ENCODE data around the gene SMIM30. TPM values are rescaled to one million over a fixed set of nuclear protein-coding genes. Genes with fewer than 3 reads are reported as not detected.

The SMIM30 gene
- total and polyA plus RNA-seq, 2 of the 8 experiments (the other 6 are each of a cell fraction or from before 2014, with no cell fraction given) = 35.2 to 49.7 TPM

DNA sequence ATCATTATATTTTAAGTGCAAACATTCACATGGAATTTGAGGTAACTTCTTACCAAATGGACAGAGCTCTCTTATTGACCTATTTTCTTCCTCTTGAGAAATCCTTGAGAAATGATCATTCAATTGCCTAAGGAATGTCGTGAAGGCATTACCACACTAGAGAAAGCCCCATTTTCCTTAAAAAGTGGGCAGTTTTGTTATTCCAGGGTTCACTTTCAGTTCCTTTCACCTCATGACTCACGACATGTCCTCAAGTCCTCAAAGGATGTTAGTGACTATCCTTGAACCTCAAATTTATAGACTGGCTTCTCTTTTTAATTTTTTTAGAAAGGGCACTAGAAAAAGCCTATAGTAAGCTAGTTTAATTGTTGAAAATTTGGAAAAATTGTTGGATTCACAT lies 40.4 kb upstream of the SMIM30 start:
- H3K56ac ChIP-seq (replicated peaks; ENCODE audit: insufficient read length, low read depth, low read length) = no peak overlapping the region
- H4K5ac ChIP-seq (ENCODE audit: insufficient read length, low read depth, low read length) = no peak overlapping the region
- no peak overlapping the region for H3K4ac ChIP-seq (replicated peaks; ENCODE audit: insufficient read length, low read depth, low read length)
- no peak overlapping the region for H3K4me3 ChIP-seq (ENCODE audit: extremely low read depth in 1 of 4, insufficient read depth in 2 of 4, low read depth in 3 of 4, low read length in 4 of 4)
- H2BK15ac ChIP-seq (ENCODE audit: low read length) = no peak overlapping the region
- H4K20me1 ChIP-seq (replicated peaks in 1 of 2; ENCODE audit: control insufficient read depth in 1 of 2, insufficient read depth in 2 of 2, low read length in 2 of 2) = no peaks in the 10 kb centered on the region
- DNase-seq (ENCODE audit: low read depth in 1 of 2, low spot score in 2 of 2) = no peak
- no peak overlapping the region for H4K8ac ChIP-seq (ENCODE audit: extremely low read depth, insufficient read depth, low read length)
- no peak overlapping the region for H3K4me2 ChIP-seq (ENCODE audit: insufficient read depth in 1 of 2, low read depth in 2 of 2, low read length in 2 of 2)
- H2BK20ac ChIP-seq (ENCODE audit: low read length) = no peak overlapping the region
- H3K23ac ChIP-seq (ENCODE audit: insufficient read length) = no peak overlapping the region
- no peak for FAIRE-seq
- H3K4me1 ChIP-seq (replicated peaks in 1 of 4; ENCODE audit: control insufficient read depth in 3 of 4, insufficient read depth in 4 of 4, low read length in 3 of 4) = no peaks in the 10 kb centered on the region
- H2BK5ac ChIP-seq (ENCODE audit: low read depth, low read length) = no peak overlapping the region
- no peak overlapping the region for H4K91ac ChIP-seq (replicated peaks; ENCODE audit: insufficient read length, low read length)
- WGBS, 2 experiments (ENCODE audit: extremely low coverage in 1 of 2, insufficient coverage in 1 of 2, insufficient read length in 1 of 2, insufficient replicate concordance in 2 of 2, low coverage in 1 of 2, low lambda C conversion rate in 2 of 2, missing lambda C conversion rate in 1 of 2) = 85% methylated on average over 2 of the region's 2 CpGs; no CpG with 5 or more reads in 1 of the 2 experiments
- H3K9ac ChIP-seq (replicated peaks in 1 of 4; ENCODE audit: extremely low read depth in 1 of 4, low read depth in 3 of 4, low read length in 3 of 4) = no peak overlapping the region
- H3K23me2 ChIP-seq (ENCODE audit: low read depth, low read length) = no peaks in the 10 kb centered on the region
- H3K36me3 ChIP-seq (ENCODE audit: control insufficient read depth in 2 of 4, insufficient read depth in 4 of 4, low read length in 3 of 4) = no peaks in the 10 kb centered on the region
- no peaks in the 10 kb centered on the region for H3K9me3 ChIP-seq (ENCODE audit: insufficient read depth in 2 of 2, low read depth in 1 of 2, low read length in 1 of 2)
- TF ChIP-seq, protein P1, sequence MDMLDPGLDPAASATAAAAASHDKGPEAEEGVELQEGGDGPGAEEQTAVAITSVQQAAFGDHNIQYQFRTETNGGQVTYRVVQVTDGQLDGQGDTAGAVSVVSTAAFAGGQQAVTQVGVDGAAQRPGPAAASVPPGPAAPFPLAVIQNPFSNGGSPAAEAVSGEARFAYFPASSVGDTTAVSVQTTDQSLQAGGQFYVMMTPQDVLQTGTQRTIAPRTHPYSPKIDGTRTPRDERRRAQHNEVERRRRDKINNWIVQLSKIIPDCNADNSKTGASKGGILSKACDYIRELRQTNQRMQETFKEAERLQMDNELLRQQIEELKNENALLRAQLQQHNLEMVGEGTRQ (IDR thresholded peaks at IDR 0.05; ENCODE audit: low read length) = no peak
- TF ChIP-seq NANOG (IDR thresholded peaks at IDR 0.05; ENCODE audit: insufficient read depth, low read depth, low read length, poor library complexity, severe bottlenecking) = no peak
- TF ChIP-seq, protein P2, sequence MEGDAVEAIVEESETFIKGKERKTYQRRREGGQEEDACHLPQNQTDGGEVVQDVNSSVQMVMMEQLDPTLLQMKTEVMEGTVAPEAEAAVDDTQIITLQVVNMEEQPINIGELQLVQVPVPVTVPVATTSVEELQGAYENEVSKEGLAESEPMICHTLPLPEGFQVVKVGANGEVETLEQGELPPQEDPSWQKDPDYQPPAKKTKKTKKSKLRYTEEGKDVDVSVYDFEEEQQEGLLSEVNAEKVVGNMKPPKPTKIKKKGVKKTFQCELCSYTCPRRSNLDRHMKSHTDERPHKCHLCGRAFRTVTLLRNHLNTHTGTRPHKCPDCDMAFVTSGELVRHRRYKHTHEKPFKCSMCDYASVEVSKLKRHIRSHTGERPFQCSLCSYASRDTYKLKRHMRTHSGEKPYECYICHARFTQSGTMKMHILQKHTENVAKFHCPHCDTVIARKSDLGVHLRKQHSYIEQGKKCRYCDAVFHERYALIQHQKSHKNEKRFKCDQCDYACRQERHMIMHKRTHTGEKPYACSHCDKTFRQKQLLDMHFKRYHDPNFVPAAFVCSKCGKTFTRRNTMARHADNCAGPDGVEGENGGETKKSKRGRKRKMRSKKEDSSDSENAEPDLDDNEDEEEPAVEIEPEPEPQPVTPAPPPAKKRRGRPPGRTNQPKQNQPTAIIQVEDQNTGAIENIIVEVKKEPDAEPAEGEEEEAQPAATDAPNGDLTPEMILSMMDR (IDR thresholded peaks at IDR 0.05; ENCODE audit: control extremely low read depth in 1 of 3, insufficient read depth in 1 of 3, low read depth in 1 of 3, low read length in 3 of 3) = no peak
- TF ChIP-seq JUND (IDR thresholded peaks at IDR 0.05; ENCODE audit: low read length) = no peak
- no peak for TF ChIP-seq BRCA1 (IDR thresholded peaks at IDR 0.05; ENCODE audit: low read depth, low read length)
- TF ChIP-seq SRF (IDR thresholded peaks at IDR 0.05; ENCODE audit: low read depth, low read length) = no peak
- no peak for TF ChIP-seq JUN (IDR thresholded peaks at IDR 0.05; ENCODE audit: low read depth, low read length)
- TF ChIP-seq MAFK (IDR thresholded peaks at IDR 0.05; ENCODE audit: low read depth, low read length) = no peak
- TF ChIP-seq, protein P3, sequence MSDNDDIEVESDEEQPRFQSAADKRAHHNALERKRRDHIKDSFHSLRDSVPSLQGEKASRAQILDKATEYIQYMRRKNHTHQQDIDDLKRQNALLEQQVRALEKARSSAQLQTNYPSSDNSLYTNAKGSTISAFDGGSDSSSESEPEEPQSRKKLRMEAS (IDR thresholded peaks at IDR 0.05) = no peak
- no peak for TF ChIP-seq RBBP5 (IDR thresholded peaks at IDR 0.05; ENCODE audit: borderline replicate concordance, low read depth, low read length)
- CTCF ChIA-PET (ENCODE audit: partially characterized antibody) = interaction anchor here (0.6 to 5.8 kb wide), 23 partner anchors 9 to 542 kb away, joined by 3 to 57 read pairs (median 4); no protein-coding TSS in a partner anchor
- POLR2A ChIA-PET (ENCODE audit: partially characterized antibody) = no interaction called here
- H2BK12ac ChIP-seq (ENCODE audit: low read depth, low read length) = no peak overlapping the region
- H3K79me2 ChIP-seq (ENCODE audit: control insufficient read depth in 1 of 2, insufficient read depth in 2 of 2, low read length in 2 of 2) = no peaks in the 10 kb centered on the region
- no peak overlapping the region for H2BK120ac ChIP-seq (replicated peaks; ENCODE audit: low read depth, low read length)
- no peaks in the 10 kb centered on the region for H3K79me1 ChIP-seq (ENCODE audit: low read depth, low read length)
- H3K27me3 ChIP-seq (replicated peaks in 1 of 4; ENCODE audit: control insufficient read depth in 3 of 4, extremely low read depth in 1 of 4, insufficient read depth in 3 of 4, low read length in 3 of 4) = no peaks in the 10 kb centered on the region
- no peak overlapping the region for H3K18ac ChIP-seq (ENCODE audit: extremely low read depth, low read length)
- H3K27ac ChIP-seq (ENCODE audit: low read depth, low read length) = no peak overlapping the region
- no peak overlapping the region for H2AFZ ChIP-seq (ENCODE audit: low read length)
- no peak overlapping the region for H3K14ac ChIP-seq (ENCODE audit: insufficient read length)
- H2AK5ac ChIP-seq (ENCODE audit: low read depth, low read length) = no peak overlapping the region

Data from H1 (cell line).